MM.1S (cell line): ENCODE measurements around the gene ZYX.
"Not testable (repeated sequence)": the region's sequence is repeated elsewhere in the genome, so short reads cannot be mapped to it uniquely, and the experiment has no call there.

Experiments
- DNase-seq: peaks from one replicate; pipeline ENCODE4 v3.0.0-alpha.2; 2015
- H2AFZ ChIP-seq: fragments of 300-600 bp; sonication (generic); 2 replicates; pipeline ENCODE4 v1.6.0; 2016; ENCODE audit warnings: antibody characterized with exemption, low read length
- H3F3A ChIP-seq: fragments of 300-600 bp; sonication (generic); 2 replicates; pipeline ENCODE4 v1.6.1; 2016; ENCODE audit warnings: mild to moderate bottlenecking, antibody characterized with exemption, low read length, moderate library complexity, mixed read lengths; ENCODE audit not compliant: insufficient read depth
- H3K27ac ChIP-seq: fragments of 300-600 bp; sonication (generic); 2 replicates; pipeline ENCODE4 v1.5.1; 2016; ENCODE audit warnings: mild to moderate bottlenecking, low read length
- H3K27me3 ChIP-seq: fragments of 300-600 bp; sonication (generic); replicated peaks from 2 replicates; pipeline ENCODE4 v1.6.0; 2016; ENCODE audit warnings: low read length; ENCODE audit not compliant: insufficient read depth
- H3K36me3 ChIP-seq: fragments of 300-600 bp; sonication (generic); replicated peaks from 2 replicates; pipeline ENCODE4 v1.6.1; 2016; ENCODE audit warnings: mild to moderate bottlenecking, low read length, mixed read lengths; ENCODE audit not compliant: insufficient read depth
- H3K4me1 ChIP-seq: fragments of 300-600 bp; sonication (generic); 2 replicates; pipeline ENCODE4 v1.6.1; 2016; ENCODE audit warnings: low read length, mixed read lengths
- H3K4me2 ChIP-seq: fragments of 300-600 bp; sonication (generic); 2 replicates; pipeline ENCODE4 v1.6.0; 2016; ENCODE audit warnings: low read depth, low read length
- H3K4me3 ChIP-seq: fragments of 300-600 bp; sonication (generic); 2 replicates; pipeline ENCODE4 v1.5.1; 2016; ENCODE audit warnings: low read length, mixed read lengths
- H3K79me2 ChIP-seq: fragments of 300-600 bp; sonication (generic); 2 replicates; pipeline ENCODE4 v1.6.1; 2016; ENCODE audit warnings: mixed run types, low read length, mixed read lengths
- H3K9ac ChIP-seq: fragments of 300-600 bp; sonication (generic); 2 replicates; pipeline ENCODE4 v1.6.1; 2016; ENCODE audit warnings: low read length, mixed read lengths
- H3K9me2 ChIP-seq: fragments of 300-600 bp; sonication (generic); replicated peaks from 2 replicates; pipeline ENCODE4 v1.6.1; 2016; ENCODE audit warnings: mild to moderate bottlenecking, low read length, mixed read lengths; ENCODE audit not compliant: insufficient read depth
- H3K9me3 ChIP-seq: fragments of 300-600 bp; sonication (generic); replicated peaks from 2 replicates; pipeline ENCODE4 v1.6.1; 2016; ENCODE audit warnings: mild to moderate bottlenecking, low read length, mixed read lengths; ENCODE audit not compliant: insufficient read depth
- H4K20me1 ChIP-seq: fragments of 300-600 bp; sonication (generic); 2 replicates; pipeline ENCODE4 v1.6.1; 2016; ENCODE audit warnings: mild to moderate bottlenecking, low read length, moderate library complexity, mixed read lengths; ENCODE audit not compliant: insufficient read depth
- EZH2 ChIP-seq: fragments of 300-600 bp; sonication (generic); optimal IDR thresholded peaks from 2 replicates; pipeline ENCODE3; 2017; ENCODE audit warnings: low read depth, mild to moderate bottlenecking, antibody characterized with exemption, low read length, mixed read lengths
- EZH2phosphoT487 ChIP-seq: fragments of 300-600 bp; sonication (generic); IDR thresholded peaks from 2 replicates; pipeline ENCODE4 v1.6.1; 2018; ENCODE audit warnings: antibody characterized with exemption, low read length
- TF ChIP-seq, protein P1 (sequence below): fragments of 300-600 bp; sonication (generic); IDR thresholded peaks from 2 replicates; pipeline ENCODE4 v1.5.1; 2016; ENCODE audit warnings: antibody characterized with exemption, low read length, mixed read lengths

ZYX gene

DNA sequence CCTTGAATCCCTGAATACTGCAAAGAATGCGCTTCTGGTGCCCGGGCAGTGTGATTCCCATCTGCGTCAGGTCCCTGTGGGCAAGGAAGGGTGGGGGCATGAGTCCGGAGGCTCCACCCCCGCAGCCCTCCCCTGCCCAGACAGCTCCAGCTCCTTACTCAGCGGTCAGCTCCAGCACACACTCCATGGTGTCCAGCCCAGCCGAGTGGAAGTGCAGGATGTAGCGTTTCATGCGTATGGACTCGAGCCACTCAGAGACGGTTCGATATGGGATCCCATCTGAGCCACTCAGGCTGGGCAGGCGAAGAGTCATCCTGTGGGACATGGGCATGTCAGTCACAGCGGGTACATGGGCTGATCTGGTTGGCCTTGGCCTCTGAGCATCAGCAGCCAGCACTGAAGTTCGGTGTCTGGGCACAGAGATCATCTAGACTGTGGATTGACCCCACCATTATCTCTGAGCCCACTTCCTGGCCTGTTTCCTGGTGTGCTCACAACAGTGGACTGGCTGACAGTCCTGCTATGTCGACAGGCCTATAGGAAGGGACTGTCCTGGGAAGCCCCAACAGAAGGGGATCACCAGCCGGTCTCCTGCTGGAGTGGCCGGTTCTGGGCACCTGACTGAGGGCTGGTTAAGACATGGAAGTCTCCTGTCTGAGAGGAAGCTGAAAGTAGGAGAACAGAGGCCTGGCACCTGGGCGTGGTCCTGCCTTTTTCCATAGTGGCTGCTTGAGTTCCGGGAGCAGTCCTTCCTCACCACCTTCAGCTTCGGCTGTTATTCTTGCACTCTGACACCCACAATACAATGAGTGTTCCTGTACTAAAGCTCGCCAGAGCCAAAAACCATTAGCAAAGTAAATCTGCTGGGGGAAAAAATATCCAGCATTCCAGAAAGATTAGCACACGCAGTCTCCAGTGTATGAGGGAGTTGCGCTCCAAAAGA lies 10.6 kb downstream of the ZYX start:
- Histone ChIP-seq H3K36me3 (no peaks in the 10 kb centered on the region), H3K27ac (no peak overlapping the region), H3K79me2 (no peaks in the 10 kb centered on the region), H3K4me3 (no peak overlapping the region), H3K9ac (no peak overlapping the region), H3K27me3 (no peaks in the 10 kb centered on the region), H3K9me2 (no peaks in the 10 kb centered on the region), H3F3A (no peaks in the 10 kb centered on the region), H2AFZ (no peak overlapping the region), H3K4me2 (no peak overlapping the region), H4K20me1 (no peaks in the 10 kb centered on the region), H3K9me3 (no peaks in the 10 kb centered on the region), H3K4me1 (no peaks in the 10 kb centered on the region)
- DNase-seq, result no peak
- no peak for TF ChIP-seq EZH2phosphoT487
- TF ChIP-seq, protein P1, sequence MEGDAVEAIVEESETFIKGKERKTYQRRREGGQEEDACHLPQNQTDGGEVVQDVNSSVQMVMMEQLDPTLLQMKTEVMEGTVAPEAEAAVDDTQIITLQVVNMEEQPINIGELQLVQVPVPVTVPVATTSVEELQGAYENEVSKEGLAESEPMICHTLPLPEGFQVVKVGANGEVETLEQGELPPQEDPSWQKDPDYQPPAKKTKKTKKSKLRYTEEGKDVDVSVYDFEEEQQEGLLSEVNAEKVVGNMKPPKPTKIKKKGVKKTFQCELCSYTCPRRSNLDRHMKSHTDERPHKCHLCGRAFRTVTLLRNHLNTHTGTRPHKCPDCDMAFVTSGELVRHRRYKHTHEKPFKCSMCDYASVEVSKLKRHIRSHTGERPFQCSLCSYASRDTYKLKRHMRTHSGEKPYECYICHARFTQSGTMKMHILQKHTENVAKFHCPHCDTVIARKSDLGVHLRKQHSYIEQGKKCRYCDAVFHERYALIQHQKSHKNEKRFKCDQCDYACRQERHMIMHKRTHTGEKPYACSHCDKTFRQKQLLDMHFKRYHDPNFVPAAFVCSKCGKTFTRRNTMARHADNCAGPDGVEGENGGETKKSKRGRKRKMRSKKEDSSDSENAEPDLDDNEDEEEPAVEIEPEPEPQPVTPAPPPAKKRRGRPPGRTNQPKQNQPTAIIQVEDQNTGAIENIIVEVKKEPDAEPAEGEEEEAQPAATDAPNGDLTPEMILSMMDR, result no peak
- no peak for TF ChIP-seq EZH2

DNA sequence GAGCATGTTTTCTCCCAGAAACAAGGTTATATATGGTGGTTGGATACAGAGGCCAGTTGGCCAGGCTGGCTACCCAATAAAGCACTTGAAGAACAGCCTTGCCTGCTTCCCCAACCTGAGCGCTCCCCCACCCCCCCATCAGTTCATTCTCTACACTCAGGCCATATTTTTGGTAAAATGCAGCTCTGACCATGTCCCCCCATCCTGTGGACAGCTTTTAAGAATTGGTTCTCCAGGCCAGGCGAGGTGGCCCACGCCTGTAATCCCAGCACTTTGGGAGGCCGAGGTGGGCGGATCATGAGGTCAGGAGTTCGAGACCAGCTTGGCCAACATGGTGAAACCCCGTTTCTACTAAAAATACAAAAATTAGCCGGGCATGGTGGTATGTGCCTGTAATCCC lies 11.3 kb downstream of the ZYX start:
- not testable (repeated sequence) for H3K27ac ChIP-seq, H4K20me1 ChIP-seq

DNA sequence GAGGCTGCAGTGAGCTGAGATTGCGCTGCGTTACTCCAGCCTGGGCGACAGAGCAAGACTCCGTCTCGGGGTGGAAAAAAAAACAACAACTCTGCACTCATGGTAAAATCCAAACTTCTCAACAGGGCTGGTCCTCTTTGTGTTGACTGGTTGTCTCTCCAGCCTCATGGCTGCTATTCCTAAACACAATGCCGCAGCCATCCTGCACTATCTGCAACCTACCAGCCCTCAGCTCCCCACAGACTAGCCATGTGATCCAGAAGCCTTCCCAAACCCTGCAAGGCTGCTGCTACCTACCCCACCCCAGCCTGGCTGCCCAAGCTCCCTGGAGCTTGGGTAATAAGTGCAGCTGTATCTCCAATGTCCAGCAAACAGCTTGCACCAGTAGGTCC lies 11.7 kb downstream of the ZYX start:
- H3K9me3 ChIP-seq, result no peaks in the 10 kb centered on the region
- TF ChIP-seq EZH2phosphoT487, result no peak

More for the DNA sequence above, 11.3 kb downstream of the ZYX start:
- H2AFZ ChIP-seq, DNase-seq, H3K9me2 ChIP-seq, H3K9ac ChIP-seq, H3K9me3 ChIP-seq, H3K4me2 ChIP-seq, H3K79me2 ChIP-seq, H3F3A ChIP-seq, H3K4me3 ChIP-seq, H3K4me1 ChIP-seq, H3K36me3 ChIP-seq, H3K27me3 ChIP-seq: not testable (repeated sequence)

DNA sequence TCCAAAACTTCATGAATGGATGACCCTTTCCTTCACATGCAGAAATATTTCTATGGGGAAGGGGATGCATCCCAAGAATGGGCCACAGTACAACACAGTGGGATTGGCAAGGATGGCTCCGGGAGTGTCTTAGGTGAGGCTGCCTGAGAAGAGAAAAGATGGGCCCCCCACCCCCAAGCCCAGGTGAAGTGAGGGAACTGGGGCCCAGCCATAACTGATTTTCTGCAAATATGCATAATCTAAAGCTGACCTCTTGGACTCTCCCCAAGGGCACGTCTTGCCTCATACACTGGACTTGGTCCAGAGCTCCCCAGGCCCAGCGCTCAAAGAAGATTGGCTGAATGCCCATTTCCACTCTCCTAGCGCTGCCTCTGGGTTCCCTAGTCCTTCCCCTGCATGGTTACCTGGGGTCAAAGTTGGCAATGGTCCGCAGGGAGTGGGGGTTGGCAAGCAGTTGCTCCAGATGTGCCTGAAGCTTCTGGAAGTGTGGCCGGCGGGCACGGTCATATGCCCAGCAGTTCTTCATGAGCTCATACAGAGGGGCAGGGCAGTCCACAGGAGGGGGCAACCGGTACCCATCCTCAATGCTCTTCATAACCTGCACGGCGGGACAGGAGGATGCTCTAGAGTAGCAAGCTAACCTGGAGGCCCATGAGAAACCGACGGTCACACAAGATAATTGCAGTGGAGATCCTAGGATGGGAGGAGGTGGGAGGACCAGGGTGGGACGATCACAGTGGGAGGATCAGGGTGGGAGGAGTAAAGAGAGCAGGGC lies 12.3 kb downstream of the ZYX start:
- H3K4me3 ChIP-seq, result no peak overlapping the region
- H3K36me3 ChIP-seq, result no peaks in the 10 kb centered on the region
- H3K79me2 ChIP-seq, result no peaks in the 10 kb centered on the region
- no peaks in the 10 kb centered on the region for H4K20me1 ChIP-seq
- no peak overlapping the region for H2AFZ ChIP-seq
- no peaks in the 10 kb centered on the region for H3K4me1 ChIP-seq
- H3K27ac ChIP-seq, result no peak overlapping the region
- no peaks in the 10 kb centered on the region for H3F3A ChIP-seq
- no peaks in the 10 kb centered on the region for H3K9me3 ChIP-seq
- TF ChIP-seq, protein P1, result no peak
- no peak for TF ChIP-seq EZH2
- no peak for TF ChIP-seq EZH2phosphoT487
- no peaks in the 10 kb centered on the region for H3K9me2 ChIP-seq
- H3K4me2 ChIP-seq, result no peak overlapping the region
- H3K27me3 ChIP-seq, result 0 out of 2 replicates have a peak, but pooled peaks cover 6% of the 10 kb centered on the region
- DNase-seq, result no peak
- H3K9ac ChIP-seq, result no peak overlapping the region

More for the DNA sequence above, 11.7 kb downstream of the ZYX start:
- Histone ChIP-seq H3K4me3 (no peak overlapping the region), H3K79me2 (no peaks in the 10 kb centered on the region), H2AFZ (no peak overlapping the region), H3F3A (no peaks in the 10 kb centered on the region), H3K9me2 (no peaks in the 10 kb centered on the region), H3K27ac (no peak overlapping the region), H3K4me1 (no peaks in the 10 kb centered on the region), H4K20me1 (no peaks in the 10 kb centered on the region), H3K9ac (no peak overlapping the region), H3K27me3 (0 out of 2 replicates have a peak, but pooled peaks cover 6% of the 10 kb centered on the region), H3K36me3 (no peaks in the 10 kb centered on the region), H3K4me2 (no peak overlapping the region)
- DNase-seq, result no peak
